Myocyte (in vitro differentiated cells): Measurements from ENCODE around the gene ZNF573. TPM values are rescaled to one million over a fixed set of nuclear protein-coding genes. Genes with fewer than 3 reads are reported as not detected.
"Not testable (repeated sequence)": the region's sequence is repeated elsewhere in the genome, so short reads cannot be mapped to it uniquely, and the experiment has no call there.

Source experiments
- DNase-seq: peaks from one replicate; pipeline ENCODE4 v3.0.0-alpha.2; 2012; ENCODE audit warnings: low read depth
- polyA plus RNA-seq: library from polyadenylated mRNA; unstranded; fragments of >200 nt; gene quantifications from one replicate; pipeline ENCODE4 v1.2.1, GENCODE V29; 2012; ENCODE audit warnings: missing spikeins
- total RNA-seq: library from RNA; depleted of rRNA; stranded (reverse); fragments of >200 nt; gene quantifications from 2 replicates; pipeline ENCODE4 v1.2.3, GENCODE V29; 2014

Gene ZNF573
- total RNA-seq, result 4.6 and 13.0 TPM in 2 replicates
- polyA plus RNA-seq, result 2.6 TPM

DNA sequence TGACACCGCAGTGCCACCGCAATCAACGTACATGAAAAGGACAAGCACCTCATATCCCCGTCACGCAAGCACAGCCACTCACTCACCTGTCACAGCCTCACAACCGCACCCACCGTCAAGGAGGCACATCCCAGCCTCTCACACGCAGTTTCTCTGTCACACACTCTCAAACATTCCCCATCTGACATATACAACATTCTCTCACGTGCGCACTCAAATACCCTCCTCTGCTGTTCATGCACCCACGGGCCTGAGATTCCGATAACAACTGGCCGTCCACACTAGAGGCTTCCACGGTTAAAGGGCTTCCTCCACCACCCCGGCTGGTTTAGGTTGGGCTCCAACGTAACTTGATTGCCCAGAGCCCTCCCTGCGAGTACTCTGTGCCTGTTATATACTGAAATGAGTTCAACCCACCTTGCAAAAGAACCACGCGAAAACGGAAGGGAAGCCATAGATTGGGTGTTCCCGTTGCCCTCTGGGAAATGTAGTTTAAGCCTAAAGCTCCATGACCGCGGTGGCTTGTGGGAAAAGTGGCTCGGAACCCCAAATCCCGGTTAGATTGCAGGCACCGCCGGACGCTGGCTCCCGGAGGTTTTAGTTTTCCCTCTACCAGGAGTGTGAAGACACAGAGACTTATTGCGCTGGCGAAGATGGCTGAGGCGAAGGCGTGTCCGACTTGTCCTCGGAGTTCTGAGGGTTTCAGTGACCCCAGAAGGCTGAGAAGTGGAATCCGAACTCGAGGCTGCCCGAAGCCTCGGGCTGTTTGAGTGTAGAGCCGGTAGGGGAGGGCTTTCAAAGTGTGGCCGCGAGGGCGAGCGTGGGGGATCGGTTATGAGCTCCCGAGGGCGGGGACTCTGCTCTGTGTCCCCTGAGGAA, at the start of gene ZNF573:
TSS of gene ZNF573 (minus strand) at position 460 of the 879 bp plus-strand sequence. CDS start 5,857 bp downstream, outside the sequence.
- DNase-seq, result peak; percentile 96

DNA sequence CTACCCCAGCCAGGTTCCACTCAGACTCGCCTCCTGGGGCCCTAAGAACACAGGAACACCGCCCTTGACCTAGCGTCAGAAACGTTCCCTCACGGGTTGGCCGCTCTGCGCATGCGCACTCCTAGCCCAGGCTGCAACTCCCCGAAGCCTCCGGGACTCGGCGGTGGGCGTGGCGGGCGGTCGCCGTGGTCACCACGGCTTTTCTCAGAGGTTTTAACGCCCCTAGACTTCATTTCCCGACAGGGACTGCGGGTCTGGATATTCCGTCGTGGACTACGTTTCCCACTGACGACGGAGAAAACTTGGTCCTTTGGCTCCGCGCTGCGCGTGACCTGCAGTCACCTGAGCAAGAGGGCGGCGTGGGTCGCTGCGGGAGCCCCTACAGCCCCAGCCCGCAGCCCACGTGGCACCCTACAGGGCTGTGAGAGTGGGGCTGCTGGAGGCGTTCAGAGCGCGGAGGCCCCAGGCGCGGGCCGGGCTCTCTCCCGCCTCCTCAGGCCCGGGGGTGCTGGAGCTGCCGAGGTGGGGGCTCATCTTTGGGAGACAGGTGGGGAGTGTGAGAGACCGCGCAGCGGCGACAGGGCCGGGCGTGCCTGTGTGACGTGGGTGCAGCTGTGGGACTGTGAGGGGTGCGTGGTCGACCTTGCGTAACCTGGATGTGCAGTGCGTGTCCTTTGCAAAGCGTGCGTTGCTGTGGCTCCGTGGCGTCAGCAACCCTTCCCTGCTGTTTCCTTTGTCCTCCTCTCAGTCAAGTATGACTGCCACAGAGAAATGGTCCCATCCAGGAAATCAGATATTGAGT, 38.0 kb upstream of the ZNF573 start:
- DNase-seq, result no peak

DNA sequence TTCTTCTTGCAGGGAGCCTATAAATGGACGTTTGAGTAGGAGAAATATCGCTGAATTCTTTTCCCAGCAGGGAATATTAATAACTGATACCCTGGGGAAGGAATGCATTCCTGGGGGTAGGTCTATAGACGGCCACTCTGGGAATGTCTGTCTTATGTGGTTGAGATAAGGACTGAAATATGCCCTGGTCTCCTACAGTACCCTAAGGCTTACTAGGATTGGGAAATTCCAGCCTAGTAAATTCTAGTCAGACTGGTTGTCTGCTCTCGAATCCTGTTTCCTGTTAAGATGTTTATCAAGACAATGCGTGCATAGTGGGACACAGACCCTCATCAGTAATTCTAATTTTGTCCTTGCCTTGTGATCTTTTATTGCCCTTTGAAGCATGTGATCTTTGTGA, 36.2 kb upstream of the ZNF573 start:
- DNase-seq, result not testable (repeated sequence)

DNA sequence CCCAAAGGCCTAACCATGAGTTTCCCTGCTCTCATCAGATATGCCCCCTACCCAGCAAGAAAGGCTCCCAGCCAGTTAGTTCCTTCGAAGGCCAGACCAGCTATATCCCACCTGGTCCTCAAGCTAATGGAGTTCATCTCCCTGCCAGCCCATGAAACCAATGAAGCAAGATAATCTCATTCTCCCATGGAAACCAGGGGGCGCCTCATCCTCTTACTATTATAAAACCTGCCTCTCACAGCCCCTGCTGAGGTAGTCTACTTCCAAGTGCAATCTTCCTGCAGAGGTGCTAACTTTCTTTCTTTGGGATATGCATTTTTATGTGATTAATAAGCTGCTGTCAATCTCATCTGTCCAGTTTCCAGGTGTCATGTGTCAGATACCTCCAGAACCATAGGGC, 34.0 kb upstream of the ZNF573 start:
- DNase-seq, result no peak

DNA sequence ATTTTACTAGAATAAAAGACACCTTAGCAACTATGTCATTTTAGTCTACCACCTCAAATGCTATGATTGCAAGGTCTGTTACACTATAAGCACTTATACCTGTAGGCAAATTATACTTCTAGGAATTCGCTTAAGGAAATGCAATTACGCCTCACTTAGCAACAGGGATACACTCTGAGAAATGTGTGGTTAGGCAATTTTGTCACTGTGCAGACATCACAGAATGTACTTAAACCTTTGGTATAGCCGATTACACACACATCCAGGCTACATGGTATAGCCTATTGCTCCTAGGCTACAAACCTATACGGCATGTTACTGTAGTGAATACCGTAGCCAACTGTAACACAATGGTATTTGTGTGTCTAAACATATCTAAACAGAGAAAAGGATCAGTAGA, 30.0 kb upstream of the ZNF573 start:
- no peak for DNase-seq

DNA sequence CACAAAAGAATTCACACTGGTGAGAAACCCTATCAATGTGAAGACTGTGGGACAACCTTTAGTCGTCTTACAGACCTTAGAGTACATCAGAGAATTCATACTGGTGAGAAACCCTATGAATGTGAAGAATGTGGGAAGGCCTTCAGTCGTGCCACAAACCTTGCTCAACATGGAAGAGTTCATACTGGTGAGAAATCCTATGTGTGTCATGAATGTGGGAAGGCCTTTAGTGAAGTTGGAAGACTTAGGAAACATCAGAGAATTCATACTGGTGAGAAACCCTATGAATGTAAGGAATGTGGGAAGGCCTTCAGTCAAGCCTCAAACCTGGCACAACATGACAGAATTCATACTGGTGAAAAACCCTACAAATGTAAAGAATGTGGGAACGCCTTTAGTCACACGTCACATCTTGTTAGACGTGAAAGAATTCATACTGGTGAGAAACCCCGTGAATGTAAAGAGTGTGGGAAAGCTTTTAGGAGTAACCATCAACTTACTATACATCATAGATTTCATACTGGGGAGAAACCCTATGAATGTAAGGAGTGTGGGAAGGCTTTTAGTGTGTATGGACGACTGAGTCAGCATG, 24.0 kb upstream of the ZNF573 start:
- no peak for DNase-seq

DNA sequence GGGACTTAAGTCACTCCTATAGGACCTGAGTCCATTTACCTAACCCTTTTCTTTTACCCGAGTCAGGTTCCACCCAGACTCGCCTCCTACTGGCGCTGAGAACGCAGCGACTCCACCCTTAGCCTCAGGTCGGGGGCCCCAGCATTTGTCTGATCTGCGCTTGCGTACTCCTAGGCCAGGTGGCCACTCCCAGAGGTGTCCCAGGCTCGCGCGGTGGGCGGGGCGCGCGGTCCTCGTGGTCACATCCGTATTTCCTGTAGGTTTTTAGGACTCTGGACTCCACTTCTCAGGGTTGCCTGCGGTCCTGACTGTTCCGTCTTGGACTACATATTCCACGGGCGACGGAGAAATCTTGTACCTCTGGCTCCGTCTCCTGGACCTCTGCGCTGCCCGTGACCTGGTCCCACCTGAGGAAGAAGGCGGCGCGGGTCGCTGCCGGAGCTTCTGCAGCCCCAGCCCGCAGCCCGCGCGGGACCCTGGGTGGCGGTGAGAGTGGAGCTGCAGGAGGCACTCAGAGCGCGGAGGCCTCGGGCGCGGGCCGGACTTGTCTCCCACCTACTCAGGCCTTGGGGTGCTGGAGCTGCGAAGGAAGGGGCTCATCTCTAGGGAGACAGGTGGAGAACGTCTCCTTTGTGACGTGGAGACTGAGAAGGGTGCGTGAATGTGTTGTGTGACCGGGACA, 11.0 kb upstream of the ZNF573 start:
- DNase-seq, result no peak

DNA sequence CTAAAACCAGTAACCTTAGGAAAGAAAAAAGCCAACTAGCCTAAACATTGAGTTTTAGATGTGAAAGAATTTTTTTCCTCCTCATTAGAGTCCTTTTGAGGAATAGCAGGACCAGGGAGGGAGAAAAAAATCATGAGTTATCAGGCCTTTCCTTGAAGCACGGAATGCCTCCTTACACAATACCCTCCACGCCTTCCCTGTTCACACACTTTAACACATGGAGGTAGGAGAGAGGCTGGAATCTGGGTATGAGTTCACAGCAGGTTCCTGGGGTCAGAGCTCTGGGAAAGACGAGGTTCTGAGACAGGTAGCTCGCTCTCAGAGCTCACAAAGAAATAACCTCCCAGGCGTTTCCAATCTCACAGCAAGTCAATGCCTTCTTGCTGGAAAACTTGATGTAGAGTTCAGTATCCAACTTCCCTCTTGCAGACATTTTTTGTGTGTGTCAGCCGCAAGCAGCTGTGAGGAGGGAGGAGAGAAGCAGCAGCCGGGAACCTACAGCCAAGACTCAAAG, 716 bp downstream of the ZNF573 start:
- DNase-seq, result peak; percentile 10

DNA sequence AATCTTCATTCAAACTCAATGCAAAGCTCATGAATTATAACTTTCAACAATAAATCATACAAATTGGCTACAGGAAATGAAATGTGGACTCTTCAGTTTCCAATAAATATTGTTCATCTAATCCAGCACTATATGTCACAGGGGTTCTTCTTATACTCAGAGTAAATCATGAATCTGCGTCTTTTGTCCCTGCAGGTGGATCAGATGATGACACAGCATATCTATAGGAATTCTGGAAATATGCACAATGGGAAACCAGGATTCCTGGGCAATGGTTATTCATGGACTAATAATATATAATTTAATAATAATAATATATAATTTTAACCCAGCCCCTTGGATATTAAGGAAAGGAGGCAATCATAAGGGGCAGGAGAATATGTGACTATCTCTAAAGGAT, 8.4 kb downstream of the ZNF573 start:
- no peak for DNase-seq

DNA sequence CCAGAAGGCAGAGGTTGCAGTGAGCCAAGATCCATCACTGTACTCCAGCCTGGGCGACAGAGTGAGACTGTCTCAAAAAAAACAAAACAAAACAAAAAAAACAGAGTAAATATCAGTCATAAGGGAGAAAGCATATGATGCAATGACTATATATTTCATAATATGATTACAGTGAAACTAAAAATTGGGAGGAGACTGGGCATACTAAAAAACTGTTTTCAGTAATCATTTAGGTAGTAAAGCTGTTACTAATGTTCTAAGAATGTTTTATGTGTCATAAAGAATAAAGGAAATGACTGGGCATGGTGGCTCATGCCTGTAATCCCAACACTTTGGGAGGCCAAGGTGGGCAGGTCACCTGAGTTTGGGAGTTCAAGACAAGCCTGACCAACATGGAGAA, 15.9 kb downstream of the ZNF573 start:
- DNase-seq, result no peak

DNA sequence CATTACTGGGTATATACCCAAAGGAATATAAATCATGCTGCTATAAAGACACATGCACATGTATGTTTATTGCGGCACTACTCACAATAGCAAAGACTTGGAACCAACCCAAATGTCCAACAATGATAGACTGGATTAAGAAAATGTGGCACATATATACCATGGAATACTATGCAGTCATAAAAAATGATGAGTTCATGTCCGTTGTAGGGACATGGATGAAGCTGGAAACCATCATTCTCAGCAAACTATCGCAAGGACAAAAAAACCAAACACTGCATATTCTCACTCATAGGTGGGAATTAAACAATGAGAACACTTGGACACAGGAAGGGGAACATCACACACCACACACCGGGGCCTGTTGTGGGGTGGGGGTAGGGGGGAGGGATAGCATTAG, 21.7 kb downstream of the ZNF573 start:
- not testable (repeated sequence) for DNase-seq

DNA sequence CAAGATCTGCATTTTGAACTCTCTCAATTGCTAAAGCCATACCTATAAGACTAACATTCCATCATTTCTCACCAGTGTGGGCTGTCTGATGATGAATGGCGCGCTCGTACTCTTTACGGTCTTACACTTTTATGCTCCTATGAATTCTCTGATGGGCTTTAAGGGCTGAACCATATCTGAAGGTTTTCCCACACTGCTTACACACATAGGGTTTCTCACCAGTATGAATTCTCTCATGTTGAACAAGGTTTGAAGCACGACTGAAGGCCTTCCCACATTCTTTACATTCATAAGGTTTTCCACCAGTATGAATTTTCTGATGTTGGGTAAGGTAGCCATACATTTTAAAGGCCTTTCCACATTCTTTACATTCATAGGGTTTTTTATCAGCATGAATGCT, 41.0 kb downstream of the ZNF573 start:
- no peak for DNase-seq

DNA sequence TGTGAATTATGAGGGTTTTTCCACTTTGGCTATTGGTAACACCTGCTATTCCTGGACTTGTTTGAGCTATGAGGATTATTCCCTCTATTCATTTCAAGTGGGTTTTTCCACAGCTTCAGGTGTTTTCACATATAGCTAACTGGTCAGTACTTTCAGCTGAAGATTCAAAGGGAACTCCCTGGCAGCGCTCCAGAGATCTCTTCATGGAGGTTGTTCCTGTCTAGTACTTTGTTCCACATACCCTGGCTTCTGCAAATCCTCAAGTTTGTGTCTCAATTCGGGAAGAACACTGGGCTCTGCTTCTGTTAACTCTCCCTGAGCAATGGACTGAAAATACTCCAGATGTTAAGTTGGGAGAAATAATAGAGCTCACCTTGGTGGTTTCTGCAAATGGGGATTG, 54.2 kb downstream of the ZNF573 start:
- DNase-seq, result no peak

DNA sequence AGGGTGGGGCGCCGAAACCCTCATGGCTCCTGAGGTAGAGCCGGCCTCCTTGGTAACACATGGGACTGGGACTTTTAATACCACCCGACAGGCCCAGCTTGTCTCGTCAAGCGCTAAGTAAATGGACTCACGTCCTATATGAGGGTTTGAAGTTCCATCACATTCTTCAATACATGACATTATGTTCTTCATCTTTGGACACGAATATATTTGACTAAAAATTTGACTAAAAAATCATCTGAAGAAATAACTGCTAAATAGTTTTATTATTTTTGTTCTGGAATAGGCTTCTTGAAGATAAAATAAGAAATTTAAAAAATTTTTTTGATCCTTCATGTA, 59.5 kb downstream of the ZNF573 start:
- DNase-seq, result no peak

DNA sequence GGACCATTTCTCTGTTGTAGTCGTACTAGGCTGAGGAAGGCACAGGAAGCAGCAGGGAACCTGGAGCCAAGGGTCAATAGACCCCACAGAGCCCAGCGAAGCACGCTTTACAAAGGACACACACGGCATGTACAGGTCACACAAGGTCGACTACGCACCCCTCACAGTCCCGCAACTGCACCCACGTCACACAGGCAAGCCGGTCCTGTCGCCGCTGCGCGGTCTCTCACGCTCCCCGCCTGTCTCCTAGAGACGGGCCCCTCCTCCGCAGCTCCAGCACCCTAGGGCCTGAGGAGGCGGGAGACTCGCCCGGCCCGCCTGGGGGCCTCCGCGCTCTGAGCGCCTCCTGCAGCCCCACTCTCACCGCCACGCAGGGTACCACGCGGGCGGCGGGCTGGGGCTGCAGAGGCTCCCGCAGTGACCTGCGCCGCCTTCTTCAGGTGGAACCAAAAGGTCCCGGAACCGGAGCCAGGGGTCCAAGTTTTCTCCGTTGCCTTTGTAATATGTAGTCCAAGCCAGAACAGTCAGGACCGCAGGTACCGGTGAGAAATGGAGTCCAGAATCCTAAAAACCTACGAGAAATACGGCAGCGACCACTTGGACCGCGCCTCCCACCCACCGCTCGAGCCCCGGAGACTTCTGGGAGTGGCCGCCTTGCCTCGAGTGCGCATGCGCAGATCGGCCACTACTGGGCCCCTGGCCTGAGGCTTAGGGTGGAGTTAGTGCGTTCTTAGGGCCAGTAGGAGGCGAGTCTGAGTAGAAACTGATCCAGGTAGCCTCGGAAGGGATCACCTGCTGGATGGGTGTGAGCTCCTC, 60.1 kb downstream of the ZNF573 start, which contains the start of gene ZNF607:
TSS of gene ZNF607 (minus strand) at position 651 of the 816 bp plus-strand sequence. CDS start 8,143 bp downstream, outside the sequence.
- DNase-seq, result peak; percentile 93

DNA sequence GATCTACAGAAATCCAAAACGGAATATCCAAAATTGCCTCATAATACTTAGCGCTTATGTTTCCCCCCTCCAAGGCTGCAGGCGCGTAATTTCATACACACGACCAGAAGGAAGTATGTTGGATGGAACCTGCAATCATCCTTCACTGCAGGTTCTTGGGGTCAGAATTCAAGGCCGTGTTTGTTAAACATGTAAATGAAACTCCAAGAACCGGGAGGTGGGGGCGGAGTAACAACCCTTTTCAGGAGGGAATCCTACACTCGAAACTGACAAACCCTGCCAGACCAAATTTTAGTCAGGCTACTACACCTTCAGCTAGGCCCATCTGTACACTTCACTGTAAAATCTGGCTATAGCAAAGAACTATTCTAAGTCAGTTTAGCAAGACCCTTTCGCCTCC, 61.1 kb downstream of the ZNF573 start:
- DNase-seq, result no peak

DNA sequence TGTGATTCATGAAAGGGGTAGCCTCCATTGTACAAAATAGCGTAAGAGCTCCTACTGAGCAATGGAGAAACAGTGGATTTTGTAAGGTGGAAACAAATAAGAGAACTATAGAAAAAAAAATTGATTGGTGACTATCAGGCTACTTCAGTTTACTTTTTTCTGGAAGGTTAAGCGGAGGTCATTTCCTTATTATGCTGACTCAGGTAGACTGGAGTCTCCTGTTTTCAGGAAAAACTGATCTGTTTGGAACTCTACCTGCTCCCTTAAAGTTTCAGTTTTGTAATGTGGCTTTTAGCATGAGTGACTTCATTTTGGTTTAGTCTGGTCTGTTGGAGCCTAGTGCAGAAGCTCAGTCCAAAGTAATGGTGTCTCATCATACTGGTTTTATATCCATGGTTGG, 63.2 kb downstream of the ZNF573 start:
- no peak for DNase-seq

DNA sequence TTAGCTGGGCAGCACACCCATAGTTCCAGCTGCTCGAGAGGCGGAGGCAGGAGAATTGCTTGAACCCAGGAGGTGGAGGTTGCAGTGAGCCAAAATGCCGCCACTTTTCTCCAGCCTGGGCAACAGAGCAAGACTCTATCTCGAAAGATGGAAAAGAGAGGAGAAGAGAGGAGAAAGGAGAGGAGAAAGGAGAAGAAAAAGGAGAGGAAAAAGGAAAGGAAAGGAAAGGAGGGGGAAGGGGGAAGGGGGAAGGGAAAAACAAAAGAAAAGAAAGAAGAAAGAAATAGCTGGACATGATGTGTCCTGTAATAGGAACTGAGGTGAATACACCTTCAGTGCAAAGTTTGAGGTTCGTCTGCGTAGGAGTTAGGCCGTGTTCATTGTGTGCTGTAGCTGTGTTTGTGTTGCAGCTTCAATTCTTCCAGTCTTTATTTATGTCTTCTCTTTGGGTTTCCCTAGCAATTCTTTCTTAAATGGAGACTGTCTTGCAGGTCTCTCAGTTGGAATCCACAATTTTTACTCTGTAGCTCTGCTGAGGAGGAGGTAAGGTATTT, 73.3 kb downstream of the ZNF573 start:
- DNase-seq, result no peak

DNA sequence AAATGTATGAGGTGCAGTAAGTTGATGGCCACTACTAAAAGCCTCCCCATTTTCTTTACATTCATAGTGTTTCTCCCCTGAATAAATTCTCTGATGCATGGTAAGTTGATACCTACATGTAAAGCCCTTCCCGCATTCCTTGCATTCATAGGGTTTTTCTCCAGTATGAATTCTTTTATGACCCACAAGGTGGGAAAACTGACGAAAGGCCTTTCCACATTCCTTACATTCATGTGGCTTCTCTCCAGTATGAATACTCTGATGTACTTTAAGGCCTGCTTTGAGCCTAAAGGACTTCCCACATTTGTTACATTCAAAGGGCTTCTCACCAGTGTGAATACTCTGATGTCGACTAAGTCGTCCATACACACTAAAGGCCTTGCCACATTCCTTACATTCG, 80.3 kb downstream of the ZNF573 start:
- no peak for DNase-seq

DNA sequence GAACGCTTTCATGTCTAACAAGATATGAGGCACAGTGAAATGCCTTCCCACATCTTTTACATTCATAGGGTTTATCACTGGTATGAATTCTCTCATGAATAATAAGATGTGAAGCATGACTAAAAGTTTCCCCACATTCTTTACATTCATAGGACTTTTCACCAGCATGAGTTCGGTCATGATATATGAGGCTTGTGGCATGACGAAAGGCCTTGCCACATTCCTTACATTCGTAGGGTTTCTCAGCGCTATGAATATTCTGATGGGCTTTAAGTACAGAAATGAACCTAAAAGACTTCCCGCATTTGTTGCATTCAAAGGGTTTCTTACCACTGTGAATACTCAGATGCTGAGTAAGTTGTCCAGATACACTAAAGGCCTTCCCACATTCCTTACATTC, 81.2 kb downstream of the ZNF573 start:
- no peak for DNase-seq
